A549 treated with GW870086 at 1 μM for 4 hours (cell line): ENCODE measurements around the gene WDCP. TPM values are rescaled to one million over a fixed set of nuclear protein-coding genes. Genes with fewer than 3 reads are reported as not detected.

Source experiments
- total RNA-seq: library from RNA; stranded (reverse); fragments of 200-300 nt; extraction: Qiagen RNA extraction; gene quantifications from 5 replicates; pipeline ENCODE4 v1.2.3, GENCODE V29; 2022; ENCODE audit warnings: low read depth

The WDCP gene
- total RNA-seq: 11.3 to 17.0 TPM (median 14.0 TPM) in 5 replicates

GRCh38 chr2:24046930-24047702, at the start of gene WDCP:
TSS of gene WDCP (minus strand) at chr2:24047391. CDS start at chr2:24039494, 7,897 bp downstream.

DNA sequence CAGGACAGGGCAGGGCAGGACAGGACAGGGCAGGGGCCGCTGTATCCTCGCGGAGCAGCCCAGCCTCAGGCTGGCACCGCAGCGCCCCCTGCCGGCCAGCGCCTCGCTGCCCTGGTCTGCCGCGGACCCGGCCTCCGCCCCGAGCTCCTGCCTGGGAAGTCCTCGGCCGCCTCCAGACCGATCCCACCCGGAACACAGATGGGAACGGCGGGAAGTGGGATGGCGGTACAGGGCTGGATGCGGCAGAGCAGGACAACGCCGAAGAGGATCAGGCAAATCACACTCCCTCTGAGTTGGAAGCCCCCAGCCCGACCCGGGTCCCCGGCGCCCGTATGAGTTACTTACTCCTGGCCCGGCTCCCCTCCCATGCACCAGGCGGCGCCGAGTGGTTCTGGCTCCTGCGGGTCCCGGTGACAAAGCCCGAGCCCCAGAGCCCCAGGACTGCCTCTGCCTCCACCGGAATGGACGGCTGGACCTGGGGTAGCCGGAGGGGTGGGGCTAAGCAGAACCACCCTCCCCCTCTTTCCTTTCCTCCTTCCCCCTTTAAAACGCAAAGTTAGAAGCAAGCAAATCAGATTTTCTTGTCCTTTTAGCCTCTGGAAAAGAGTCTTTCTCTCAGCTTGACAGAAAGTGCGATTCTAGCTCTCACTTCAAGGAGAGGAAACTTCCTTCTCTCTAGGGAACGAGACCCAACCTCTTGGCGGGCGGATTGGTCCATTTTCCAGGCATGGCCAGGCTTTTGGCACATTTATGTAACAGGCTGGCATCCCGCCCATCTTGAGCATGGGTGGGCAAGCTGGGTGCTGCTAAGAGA, 37.4 kb upstream of the WDCP start, which contains the start of gene TP53I3:
Gene TP53I3, minus strand, starts transcription at position 449 of the 814 bp plus-strand sequence. CDS start 508 bp downstream, outside the sequence.

DNA sequence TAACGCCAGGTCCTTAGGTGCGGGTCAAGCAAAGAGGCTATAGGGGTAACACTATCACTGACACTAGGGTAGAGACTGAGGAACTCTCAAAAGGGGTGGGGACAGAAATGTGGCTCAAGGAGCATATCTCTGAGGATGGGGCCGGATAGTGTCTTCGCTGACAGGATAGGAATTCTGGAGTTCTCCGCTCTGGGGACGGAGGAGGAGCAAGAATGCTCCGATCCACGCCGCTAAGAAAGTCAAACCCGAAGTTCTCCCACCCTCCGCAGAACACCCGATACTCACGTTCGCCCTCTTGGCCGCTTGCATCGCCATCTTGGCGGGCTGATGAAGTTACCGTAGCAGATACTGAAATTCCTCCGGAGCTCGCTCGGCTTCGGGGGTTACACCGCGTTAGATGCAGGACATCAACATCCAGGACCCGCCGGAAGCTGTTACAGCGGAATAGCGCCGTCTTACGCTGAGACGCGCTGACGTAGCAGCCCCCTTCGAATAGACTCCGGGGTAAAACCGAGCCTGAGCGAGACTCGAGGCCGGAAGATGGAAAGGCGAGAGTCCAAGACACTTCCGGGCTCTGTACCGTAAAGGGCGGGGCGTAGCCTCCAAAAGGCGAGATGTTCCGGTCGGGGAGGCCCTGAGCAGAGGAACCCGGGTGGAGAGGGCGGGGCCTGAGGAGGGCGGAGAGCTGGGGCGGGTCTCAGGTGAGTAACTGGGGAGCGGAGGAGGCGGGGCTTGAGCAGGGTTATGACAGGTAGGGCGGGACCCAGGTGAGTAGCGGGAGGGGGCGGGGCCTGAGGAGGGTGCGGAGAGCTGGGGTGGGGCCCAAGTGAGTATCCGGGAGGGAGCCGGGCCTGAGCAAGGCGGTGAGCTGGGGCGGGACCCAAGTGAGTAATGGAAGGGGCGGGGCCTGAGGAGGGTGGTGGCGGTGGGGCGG, 29.0 kb upstream of the WDCP start, which contains the start of gene SF3B6:
Gene SF3B6, minus strand, starts transcription at position 412 of the 934 bp plus-strand sequence. Its CDS starts 97 bp downstream, at position 315.

GRCh38 chr2:24049485-24050021, 2.4 kb upstream of the WDCP start, which contains the start of gene FKBP1B:
TSS of gene FKBP1B (plus strand) at chr2:24049741. CDS start at chr2:24049850, 109 bp downstream.

DNA sequence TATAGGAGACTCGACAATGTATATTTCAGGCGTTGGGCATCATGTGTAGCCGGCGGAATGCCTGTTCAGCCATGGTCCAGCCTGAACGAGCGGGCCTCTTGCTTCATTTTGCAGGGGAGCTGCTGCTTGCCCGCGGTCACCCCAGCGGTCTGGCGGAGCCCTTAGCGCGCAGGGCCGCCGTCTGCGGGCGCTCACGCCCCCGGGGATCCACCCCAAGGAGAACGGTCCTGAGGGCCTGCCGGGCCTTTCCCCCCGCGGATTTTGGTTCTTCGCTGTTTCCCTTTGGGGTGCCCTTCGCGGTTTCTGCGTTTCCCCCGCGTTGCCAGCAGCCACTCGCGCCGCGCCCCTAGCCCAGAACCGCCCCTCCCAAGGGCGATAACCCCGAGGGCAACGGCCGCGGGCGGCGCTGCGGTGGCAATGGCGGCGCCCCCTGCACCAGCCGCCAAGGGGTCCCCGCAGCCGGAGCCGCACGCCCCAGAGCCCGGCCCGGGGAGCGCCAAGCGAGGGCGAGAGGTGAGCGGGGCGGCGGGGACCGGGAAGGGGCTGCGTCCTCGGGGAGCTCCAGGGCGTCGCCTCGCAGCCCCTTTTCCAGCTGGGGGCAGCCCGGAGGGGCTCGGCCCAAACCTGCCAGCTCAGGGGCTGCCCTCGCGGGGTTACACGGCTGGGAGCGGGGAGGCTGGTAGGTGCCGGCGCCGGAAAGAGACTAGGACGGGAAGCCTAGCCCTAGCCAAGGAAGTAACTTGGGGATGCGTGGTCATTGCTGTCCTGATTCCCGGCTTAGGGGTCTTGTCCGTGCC, 37.3 kb downstream of the WDCP start, which contains the start of gene MFSD2B:
Gene MFSD2B, plus strand, starts transcription at position 406 of the 797 bp plus-strand sequence. Its CDS starts 12 bp downstream, at position 418.

Other genes with a start within 250 kb of the WDCP start
- gene ATAD2B, start 120.3 kb downstream of the WDCP start, total RNA-seq: 5.3 to 8.2 TPM (median 7.0 TPM) in 5 replicates
- 18.6 to 24.5 TPM (median 23.6 TPM) in 5 replicates for gene UBXN2A, start 106.9 kb downstream of the WDCP start, total RNA-seq
- gene MFSD2B, start 37.3 kb downstream of the WDCP start, total RNA-seq: 0.29 to 0.42 TPM (median 0.34 TPM) in 5 replicates
- 10.1 to 13.2 TPM (median 11.8 TPM) in 5 replicates for gene FKBP1B, start 2.4 kb upstream of the WDCP start, total RNA-seq
- 167 to 220 TPM (median 177 TPM) in 5 replicates for gene SF3B6, start 28.9 kb upstream of the WDCP start, total RNA-seq
- 257 to 283 TPM (median 269 TPM) in 5 replicates for gene TP53I3, start 37.4 kb upstream of the WDCP start, total RNA-seq
- 0.82 to 1.6 TPM (median 1.4 TPM) in 5 replicates for gene PFN4, start 75.9 kb upstream of the WDCP start, total RNA-seq
- gene FAM228B, start 76.1 kb upstream of the WDCP start, total RNA-seq: 1.8 to 2.9 TPM (median 2.4 TPM) in 5 replicates
- not detected in 5 replicates for gene FAM228A, start 127.7 kb upstream of the WDCP start, total RNA-seq